Omental fat pad (tissue), 4 donors: ENCODE data around the gene RCAN2. TPM values are rescaled to one million over a fixed set of nuclear protein-coding genes. Genes with fewer than 3 reads are reported as not detected.
"Not testable (repeated sequence)": the region's sequence is repeated elsewhere in the genome, so short reads cannot be mapped to it uniquely, and the experiment has no call there.

Experiments
- ATAC-seq: fragments of 150-250 bp; one replicate; pipeline ENCODE4 v1.9.1; 2016; ENCODE audit warnings: mild to moderate bottlenecking, moderate library complexity; ENCODE audit not compliant: low FRiP score
- DNase-seq: peaks from one replicate; pipeline ENCODE4 v3.0.0-alpha.2; 2019; ENCODE audit warnings: low spot score
- total RNA-seq, 4 donors: library from RNA; depleted of rRNA; stranded (reverse); fragments of >200 nt; gene quantifications; one replicate each; pipeline ENCODE4 v1.1.0, GENCODE V29; 2016
- TF ChIP-seq, protein P1 (sequence below), 3 donors: fragments of 450-650 bp; IDR thresholded peaks; one replicate each; pipeline ENCODE4 v1.5.1; 2016 to 2017; ENCODE audit warnings: antibody characterized with exemption in 3 of 3, mild to moderate bottlenecking in 3 of 3, moderate library complexity in 2 of 3

The RCAN2 gene
- total RNA-seq, 4 donors from 2014 or later, result 2.5 to 7.9 (median 3.7) TPM

- DNase-seq, result no peak
- ATAC-seq, result no peak
- TF ChIP-seq, protein P1, sequence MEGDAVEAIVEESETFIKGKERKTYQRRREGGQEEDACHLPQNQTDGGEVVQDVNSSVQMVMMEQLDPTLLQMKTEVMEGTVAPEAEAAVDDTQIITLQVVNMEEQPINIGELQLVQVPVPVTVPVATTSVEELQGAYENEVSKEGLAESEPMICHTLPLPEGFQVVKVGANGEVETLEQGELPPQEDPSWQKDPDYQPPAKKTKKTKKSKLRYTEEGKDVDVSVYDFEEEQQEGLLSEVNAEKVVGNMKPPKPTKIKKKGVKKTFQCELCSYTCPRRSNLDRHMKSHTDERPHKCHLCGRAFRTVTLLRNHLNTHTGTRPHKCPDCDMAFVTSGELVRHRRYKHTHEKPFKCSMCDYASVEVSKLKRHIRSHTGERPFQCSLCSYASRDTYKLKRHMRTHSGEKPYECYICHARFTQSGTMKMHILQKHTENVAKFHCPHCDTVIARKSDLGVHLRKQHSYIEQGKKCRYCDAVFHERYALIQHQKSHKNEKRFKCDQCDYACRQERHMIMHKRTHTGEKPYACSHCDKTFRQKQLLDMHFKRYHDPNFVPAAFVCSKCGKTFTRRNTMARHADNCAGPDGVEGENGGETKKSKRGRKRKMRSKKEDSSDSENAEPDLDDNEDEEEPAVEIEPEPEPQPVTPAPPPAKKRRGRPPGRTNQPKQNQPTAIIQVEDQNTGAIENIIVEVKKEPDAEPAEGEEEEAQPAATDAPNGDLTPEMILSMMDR (IDR thresholded peaks at IDR 0.05), result no peak
Measured at GRCh38 chr6:46407246-46407645, 84.0 kb downstream of the RCAN2 start.

DNA sequence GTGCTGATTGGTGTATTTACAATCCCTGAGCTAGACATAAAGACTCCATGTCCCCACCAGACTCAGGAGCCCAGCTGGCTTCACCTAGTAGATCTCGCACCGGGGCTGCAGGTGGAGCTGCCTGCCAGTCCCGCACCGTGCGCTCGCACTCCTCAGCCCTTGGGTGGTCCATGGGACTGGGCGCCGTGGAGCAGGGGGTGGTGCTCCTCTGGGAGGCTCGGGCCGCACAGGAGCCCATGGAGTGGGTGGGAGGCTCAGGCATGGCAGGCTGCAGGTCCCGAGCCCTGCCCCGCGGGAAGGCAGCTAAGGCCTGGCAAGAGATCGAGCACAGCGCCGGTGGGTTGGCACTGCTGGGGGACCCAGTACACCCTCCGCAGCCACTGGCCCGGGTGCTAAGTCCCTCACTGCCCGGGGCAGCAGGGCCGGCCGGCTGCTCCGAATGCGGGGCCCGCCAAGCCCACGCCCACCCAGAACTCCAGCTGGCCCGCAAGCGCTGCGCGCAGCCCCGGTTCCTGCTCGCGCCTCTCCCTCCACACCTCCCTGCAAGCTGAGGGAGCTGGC, 85.5 kb downstream of the RCAN2 start:
- not testable (repeated sequence) for DNase-seq, ATAC-seq

DNA sequence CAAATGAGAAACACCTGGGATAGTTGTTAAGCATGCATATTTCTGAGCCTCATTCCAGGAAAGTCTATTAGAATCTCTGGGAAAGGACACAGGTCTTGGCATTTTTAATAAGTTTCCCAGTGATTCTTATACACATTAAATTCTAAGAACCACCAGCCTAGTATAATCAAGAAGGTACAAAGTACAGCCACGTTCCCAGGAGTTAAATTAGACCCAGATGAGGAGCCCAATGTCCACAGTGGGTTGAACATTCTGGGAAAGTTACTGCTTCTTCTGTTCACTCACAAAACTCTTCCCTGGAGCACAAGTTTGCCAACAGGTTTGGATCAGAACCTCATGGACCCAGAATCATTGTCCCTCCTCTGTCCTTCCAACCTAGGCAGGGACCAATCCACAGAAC, 90.4 kb downstream of the RCAN2 start:
- TF ChIP-seq, protein P1 (IDR thresholded peaks at IDR 0.05), result no peak
- ATAC-seq (no peak), DNase-seq (no peak)

GRCh38 chr6:46395530-46395929, 95.7 kb downstream of the RCAN2 start:
- DNase-seq (no peak), ATAC-seq (no peak)
- TF ChIP-seq, protein P1 (IDR thresholded peaks at IDR 0.05), result no peak

DNA sequence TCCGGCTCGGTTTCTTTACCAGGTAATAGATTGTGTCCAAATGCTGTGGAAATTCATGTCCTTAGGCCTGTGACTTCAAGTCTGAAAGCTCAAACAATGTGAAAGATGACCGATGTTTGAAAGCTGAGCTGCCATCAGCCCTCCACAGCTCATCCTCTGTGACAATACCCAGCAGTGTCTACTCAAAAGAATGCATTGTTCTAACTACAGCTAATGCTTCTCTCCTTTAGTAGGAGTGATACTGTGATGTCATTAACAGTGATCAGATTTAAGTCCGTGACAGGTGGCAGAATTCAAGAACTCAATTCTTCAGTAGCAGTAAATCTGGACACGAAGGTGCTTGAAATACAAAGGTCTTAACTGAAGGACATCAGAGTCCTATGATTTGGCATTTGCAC, 97.3 kb downstream of the RCAN2 start:
- no peak for ATAC-seq
- DNase-seq, result no peak
- TF ChIP-seq, protein P1 (IDR thresholded peaks at IDR 0.05), result no peak

DNA sequence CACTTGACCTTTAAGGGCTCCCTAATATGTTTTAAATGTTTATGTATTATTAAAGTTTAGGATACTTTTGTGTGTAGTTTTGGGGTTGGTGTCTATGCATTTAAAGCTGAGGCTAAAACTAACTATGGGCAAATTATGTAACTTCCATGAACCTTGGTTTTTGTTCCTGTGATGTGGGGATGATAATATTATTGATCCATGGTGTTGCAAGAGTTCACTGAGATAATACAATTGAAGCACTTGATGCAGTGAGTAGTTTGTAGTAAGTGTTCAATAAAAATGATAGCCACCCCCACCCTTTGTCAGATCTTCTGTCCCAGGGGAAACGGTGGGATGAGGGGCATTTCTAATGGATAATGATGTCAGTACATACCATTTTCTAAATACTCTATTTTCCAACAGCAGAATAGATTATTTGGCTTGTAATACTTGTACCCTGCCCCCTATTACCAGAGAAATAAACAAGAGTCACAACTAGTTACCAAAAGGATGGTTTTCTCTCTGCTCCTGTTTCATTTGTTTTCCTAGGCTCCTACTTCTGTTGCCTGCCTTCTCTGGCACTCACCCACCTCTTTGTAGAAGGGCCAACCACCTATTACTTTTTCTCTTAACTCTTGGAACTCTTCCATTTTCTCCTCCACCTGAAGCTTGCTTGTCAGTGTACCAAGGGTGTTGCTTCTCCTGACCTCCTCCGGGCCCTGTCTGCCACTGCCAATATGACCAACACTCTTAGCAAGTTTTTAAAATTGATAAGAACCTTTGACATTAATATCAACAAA, 97.9 kb downstream of the RCAN2 start:
- ATAC-seq, result no peak
- TF ChIP-seq, protein P1 (IDR thresholded peaks at IDR 0.05), result no peak
- DNase-seq, result no peak

GRCh38 chr6:46392294-46392693, 99.0 kb downstream of the RCAN2 start:
- DNase-seq (no peak), ATAC-seq (no peak)
- TF ChIP-seq, protein P1 (IDR thresholded peaks at IDR 0.05), result no peak
